Measurements from ENCODE around the gene C12orf42.

DNA sequence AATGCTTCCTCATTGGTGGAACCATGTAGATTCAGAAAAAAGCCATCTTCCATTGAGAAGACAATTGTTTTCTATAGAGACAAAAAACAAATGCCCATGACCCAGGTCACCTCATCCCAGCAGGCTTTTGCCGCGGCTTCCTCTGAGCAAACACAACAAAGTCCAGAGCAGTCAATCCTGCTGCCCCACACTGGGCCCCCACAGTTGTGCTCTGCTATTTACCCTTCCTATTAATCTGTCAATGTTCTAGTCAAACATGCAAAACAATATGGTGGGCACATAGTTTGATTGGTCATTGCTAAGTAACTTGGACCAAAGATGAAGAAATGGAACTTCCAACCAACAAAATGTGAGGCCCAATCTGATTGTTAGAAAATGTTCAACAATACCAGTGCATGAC is 20.7 kb downstream of the C12orf42 start:
- TF ChIP-seq, protein P1, sequence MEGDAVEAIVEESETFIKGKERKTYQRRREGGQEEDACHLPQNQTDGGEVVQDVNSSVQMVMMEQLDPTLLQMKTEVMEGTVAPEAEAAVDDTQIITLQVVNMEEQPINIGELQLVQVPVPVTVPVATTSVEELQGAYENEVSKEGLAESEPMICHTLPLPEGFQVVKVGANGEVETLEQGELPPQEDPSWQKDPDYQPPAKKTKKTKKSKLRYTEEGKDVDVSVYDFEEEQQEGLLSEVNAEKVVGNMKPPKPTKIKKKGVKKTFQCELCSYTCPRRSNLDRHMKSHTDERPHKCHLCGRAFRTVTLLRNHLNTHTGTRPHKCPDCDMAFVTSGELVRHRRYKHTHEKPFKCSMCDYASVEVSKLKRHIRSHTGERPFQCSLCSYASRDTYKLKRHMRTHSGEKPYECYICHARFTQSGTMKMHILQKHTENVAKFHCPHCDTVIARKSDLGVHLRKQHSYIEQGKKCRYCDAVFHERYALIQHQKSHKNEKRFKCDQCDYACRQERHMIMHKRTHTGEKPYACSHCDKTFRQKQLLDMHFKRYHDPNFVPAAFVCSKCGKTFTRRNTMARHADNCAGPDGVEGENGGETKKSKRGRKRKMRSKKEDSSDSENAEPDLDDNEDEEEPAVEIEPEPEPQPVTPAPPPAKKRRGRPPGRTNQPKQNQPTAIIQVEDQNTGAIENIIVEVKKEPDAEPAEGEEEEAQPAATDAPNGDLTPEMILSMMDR (conservative IDR thresholded peaks at IDR 0.05; ENCODE audit: low read depth, low read length), result no peak
- TF ChIP-seq EZH2 (IDR thresholded peaks at IDR 0.05; ENCODE audit: low read length, unreplicated experiment), result no peak
